ENCODE results near the gene RNF13.
"Not testable (repeated sequence)": the region's sequence is repeated elsewhere in the genome, so short reads cannot be mapped to it uniquely, and the experiment has no call there.

RNF13 gene

DNA sequence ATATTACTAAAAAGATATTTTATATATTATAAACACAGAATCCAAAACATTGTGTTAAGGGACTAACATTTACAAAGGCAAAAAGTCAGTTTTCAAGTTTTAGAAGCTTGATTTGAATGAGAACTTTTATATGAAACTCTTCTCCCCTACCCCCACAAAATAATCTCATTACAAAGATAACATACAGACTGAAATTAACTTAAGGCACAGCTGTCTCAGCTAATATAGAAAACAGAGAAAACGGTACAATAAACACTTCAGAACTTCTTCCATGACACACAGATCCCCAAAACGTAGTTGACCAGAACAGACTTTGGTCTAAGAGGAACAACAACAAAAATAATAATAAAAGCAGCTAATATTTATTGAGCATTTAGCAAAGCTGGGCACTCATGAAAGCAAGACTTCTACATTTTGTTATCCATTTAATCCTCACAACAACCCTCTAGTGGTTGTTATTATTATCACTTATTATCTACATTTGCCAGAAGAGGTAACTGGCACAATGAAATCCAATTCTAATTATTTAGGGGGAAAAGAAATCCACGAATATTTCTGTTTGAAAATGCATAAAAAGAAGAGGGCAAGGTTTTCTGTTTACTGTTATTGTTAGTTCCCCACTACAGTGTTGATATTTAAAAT, 89.6 kb downstream of the RNF13 start:
- no peak for DNase-seq

DNA sequence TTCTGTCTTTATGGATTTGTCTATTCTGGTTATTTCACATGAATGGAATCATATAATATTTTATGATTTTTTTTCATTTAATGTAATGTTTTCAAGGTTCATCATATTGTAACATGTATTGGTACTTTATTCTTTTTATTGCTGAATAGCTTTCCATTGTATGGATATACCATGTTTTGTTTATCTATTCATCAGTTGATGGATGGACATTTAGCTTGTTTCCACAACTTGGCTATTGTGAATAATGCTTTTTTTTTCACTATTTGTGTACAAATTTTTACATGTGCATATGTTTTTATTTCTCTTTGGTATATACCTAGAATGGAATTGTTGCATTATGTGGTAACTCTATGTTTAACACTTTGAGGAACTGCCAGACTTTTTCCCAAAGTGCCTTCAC, 93.0 kb downstream of the RNF13 start:
- no peak for DNase-seq

DNA sequence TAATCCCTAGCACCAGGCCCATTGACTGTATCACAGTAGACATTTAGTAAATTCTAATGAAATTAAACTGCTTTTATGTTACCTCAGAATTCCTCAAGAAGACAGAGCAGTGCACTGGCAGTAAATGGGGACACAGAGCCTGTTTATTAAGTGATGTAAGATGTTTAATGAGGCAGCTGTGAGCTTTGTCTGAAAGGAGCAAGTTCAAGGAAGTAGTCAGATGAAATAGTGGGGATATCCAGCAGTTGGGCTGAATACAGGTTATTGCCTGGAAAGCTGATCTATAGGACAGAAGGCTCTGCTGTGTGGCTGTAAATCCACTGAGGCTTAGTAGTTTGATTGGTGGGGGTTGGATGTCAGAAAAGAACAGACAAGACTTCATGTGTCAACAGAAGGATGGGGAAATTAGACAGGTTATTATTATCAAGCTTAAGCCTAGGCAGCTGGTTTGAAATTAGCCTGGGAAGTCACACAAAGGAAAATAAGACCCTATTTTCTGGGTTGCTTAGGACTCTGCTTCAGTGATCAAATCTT, 95.5 kb downstream of the RNF13 start:
- no peak for DNase-seq

DNA sequence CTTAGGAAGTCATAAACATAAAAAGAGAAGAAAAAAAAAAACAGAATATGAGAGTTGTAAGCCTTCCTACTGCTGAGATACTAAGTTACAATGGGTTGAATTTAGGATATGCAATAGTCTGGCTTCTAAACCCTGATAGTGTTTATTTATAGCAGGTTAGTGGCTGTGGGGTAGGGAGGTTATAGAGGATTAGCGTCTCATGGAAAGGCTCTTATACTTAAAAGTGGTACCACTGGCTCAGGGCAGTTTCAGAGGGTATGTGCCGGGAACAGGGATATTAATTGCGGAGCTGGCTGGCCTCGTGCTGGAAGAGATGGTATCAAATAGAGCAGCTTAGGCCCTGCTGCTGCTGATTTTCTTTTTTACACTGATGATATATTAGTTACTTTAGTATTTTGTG, 96.9 kb downstream of the RNF13 start:
- no peak for DNase-seq

DNA sequence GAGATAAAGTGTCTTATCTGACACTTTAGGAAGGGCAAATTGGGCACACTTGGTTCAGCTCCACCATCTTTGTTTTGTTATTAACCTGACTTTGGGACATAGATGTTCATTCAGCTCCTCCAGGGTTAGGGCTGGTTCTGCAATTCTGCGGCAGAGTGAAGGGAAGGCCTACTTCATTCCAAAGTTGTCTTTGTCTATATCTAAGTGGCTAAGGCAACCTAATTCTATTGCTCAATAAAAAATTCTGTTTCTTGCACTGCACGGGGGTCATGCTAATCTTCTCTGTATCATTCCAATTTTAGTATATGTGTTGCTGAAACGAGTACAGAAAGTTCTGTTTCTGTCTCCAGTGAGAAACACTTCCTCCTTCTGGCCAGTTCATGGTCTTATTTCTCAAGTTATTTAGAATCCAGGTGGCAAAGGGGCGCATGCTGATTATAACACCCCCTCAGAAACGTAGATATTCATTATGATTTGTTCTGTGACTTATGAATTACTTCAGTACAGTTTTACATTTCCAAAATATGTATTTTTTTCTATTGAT, 104.2 kb downstream of the RNF13 start:
- no peak for DNase-seq

DNA sequence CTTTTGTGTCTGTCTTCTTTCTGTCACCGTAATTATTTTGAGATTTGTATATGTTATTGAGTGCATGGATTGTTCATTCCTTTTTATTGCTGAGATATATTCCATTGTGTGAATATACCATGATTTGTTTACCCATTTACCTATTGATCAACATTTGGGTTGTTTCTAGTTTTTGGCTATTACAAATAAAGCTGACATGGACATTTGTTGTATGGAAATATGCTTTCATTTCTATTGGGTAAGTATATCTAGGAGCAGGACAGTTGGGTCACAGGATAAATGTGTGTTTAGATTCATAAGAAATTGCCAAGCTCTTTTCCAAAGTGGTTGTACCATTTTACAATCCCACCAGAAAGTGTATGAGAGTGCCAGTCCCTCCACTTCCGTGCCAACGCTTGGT, 106.5 kb downstream of the RNF13 start:
- DNase-seq: no peak

DNA sequence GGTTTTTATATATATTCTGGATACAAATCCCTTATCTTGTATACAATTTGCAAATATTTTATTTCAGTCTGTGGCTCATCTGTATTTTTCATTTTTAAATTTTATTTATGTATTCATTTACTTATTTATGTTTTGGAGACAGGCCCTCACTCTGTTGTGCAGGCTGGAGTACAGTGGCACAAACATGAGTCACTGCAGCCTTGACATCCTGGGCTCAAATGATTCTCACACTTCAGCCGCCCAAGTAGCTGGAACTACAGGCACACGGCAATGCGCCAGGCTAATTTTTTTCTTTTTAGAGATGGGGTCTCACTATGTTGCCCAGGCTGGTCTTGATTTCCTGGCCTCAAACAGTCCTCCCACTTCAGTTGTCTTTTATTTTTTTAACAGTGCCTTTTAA, 107.1 kb downstream of the RNF13 start:
- DNase-seq: no peak

DNA sequence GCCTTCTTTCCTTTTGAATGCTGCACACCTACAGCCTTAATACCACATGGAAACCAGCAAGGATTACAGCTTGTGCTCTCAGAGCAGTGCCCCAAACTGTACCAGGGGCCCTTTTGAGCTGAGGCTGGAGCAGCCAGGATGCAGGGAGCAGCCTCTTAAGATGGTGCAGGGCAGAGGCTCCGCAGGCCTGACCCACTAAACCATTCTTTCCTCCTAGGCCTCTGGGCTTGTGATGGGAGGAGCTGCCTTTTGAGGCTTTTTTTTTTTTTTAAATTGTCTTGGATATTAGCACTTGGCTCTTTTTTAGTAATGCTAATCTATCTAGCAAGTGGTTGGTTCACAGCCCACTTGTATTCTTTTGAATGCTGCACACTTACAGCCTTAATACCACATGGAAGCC, 120.0 kb downstream of the RNF13 start:
- no peak for DNase-seq

DNA sequence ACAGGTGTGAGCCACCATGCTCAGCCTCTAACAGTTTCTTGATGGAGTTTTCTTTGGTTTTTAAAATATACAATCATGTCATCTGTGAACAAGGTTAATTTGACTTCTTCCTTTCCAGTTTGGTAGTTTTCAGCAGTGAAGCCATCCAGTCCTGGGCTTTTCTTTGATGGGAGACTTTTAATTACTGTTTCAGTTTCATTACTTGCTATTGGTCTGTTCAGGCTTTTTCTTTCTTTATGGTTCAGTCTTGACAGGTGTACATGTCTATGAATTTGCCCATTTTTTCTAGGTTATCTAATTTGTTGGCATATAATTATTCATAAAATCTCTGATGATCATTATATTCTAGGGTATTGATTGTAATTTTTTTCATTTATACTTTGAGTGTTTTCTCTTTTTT, 120.8 kb downstream of the RNF13 start:
- no peak for DNase-seq

DNA sequence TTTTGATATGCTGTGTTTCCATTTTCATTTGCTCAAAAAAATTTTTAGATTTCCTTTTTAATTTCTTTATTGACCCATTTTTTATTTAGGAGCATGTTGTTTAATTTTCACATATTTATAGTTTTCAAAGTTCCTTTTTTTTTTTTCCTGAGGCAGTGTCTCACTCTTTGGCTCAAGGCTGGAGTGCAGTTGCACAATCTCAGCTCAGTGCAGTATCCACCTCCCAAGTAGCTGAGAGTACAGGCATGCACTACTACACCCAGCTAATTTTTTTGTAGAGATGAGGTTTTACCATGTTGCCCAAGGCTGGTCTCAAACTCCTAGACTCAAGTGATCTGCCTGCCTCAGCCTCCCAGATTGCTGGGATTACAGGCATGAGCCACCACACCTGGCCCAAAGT, 121.5 kb downstream of the RNF13 start:
- no peak for DNase-seq

DNA sequence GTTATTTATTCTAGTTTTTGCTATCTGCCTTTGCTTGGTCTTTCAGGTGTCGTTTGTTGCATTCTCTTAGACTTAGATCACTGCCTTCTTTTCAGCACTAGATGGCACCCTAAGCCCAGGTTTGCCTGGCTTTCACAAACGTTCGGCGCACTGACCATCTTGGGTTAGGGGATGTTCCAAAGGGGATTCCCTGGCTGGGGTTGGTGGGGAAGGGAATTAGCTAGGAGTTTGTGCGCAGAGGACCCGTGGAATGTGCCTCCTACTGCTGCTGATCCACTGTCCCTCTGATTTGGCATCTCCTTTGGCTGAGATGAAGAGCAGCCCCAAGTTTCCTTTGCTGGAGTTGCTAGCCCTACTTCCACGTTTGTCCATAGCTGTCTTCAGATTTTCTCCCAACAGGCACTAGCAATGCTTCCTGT, 123.8 kb downstream of the RNF13 start:
- peak; percentile 68 for DNase-seq

DNA sequence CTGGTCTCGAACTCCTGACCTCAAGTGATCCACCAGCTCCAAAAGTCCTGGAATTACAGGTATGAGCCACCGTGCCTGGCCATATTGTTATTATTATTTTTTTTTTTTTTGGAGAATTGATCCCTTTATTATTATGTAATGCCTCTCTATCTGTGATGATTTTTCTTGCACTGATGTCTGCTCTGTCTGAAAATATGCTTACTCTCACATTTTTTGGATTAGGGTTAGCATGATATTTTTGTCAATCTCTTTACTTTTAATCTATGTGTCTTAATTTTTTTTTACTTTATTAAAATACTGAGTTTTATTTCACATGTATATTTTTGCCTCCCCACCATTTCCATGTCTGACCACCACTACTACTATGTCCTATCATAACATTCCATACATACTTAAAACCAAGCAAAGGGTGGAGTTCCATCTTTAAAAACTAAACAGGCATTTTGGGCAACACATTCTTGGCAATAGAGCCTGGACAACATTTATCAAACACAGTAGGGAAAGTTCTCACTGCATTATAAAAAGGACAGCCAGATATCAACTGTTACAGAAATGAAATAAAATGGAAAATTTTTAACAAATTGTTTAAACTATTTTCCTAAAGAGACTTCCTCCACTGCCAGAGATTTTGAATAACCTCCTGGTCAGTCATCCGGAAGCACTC, 125.5 kb downstream of the RNF13 start:
- DNase-seq: not testable (repeated sequence)

DNA sequence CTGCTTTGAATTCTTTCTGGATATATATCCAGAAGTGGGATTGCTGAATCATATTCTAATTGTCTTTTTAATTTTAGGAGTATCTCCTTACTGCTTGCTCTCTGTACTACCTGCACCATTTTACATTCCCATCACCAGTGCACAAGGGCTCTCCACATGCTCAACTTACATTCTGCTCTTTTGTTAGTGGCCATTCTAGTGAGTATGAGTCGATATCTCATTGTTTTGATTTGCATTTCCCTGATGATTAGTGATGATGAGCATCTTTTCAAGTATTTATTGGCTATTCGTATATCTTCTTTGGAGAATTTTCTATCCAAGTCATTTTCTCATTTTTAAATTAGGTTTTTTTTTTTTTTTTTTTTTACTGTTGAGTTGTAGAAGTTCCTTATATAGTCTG, 128.2 kb downstream of the RNF13 start:
- no peak for DNase-seq

DNA sequence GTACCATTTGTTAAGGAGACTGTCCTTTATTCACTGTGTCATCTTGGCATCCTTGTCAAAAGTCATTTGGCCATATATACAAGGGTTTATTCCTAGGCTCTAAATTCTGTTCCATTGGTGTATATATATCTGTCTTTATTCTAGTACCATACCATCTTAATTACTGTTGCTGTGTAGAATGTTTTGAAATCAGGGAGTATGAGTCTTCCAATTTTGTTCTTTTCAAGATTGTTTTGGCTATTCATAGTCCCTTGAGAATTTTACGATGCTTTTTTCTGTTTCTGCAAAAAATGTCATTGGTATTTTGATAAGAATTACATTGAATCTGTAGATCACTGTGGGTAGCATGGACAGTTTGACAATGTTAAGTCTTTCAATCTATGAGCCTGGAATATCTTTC, 128.9 kb downstream of the RNF13 start:
- no peak for DNase-seq

DNA sequence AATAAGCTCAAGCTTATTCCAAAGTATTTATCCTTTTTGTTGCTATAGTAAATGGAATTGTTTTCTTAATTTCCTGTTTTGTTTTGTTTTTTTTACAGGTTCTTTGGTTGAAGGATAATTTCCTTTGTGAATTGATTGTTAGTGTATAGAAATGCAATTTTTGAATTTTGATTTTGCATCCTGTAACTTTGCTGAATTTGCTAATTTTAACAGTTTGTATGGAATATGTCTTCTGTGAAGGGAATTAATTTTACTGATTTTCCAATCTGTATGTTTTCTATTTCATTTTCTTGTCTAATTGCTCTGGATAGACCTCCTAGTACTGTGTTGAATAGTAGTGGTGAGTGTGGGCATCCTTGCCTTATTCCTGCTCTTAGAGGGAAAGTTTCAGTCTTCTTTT, 129.4 kb downstream of the RNF13 start:
- DNase-seq: no peak

DNA sequence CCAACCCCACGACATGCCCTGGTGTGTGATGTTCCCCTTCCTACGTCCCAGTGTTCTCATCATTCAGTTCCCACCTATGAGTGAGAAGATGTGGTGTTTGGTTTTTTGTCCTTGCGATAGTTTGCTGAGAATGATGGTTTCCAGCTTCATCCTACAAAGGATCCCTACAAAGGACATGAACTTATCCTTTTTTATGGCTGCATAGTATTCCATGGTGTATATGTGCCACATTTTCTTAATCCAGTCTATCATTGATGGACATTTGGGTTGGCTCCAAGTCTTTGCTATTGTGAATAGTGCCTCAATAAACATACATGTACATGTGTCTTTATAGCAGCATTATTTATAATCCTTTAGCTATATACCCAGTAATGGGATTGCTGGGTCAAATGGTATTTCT, 131.0 kb downstream of the RNF13 start:
- not testable (repeated sequence) for DNase-seq

DNA sequence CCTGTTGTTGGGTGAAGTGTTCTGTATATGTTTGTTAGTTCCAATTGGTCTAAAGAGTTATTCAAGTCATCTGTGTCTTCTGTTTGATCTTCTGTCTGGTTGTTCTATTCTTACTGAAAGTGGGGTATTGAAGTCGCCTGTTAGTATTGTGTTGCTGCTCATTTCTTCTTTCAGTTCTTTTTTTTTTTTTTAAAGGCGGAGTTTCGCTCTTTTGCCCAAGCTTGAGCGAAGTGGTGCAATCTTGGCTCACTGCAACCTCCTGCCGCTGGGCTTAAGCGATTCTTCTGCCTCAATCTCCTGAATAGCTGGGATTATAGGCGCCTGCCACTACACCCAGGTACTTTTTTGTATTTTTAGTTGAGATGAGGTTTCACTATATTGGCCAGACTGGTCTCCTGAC, 134.2 kb downstream of the RNF13 start:
- no peak for DNase-seq

DNA sequence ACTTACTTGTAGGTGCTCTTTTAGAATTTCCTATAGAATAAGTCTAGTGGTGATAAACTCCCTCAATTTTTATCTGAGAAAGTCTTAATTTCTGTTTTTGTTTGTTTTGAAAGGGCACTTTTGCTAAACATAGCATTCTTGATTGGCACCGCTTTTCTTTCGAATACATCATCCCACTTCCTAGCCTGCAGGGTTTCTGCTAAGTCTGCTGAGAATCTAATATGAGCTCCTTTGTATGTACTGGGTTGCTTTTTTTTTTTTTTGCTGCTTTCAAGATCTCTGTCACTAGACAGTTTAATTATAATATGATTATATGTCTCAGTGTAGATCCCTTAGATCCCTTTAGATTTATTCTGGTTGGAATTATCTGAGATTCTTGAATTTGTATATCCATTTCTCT, 136.2 kb downstream of the RNF13 start:
- DNase-seq: no peak

DNA sequence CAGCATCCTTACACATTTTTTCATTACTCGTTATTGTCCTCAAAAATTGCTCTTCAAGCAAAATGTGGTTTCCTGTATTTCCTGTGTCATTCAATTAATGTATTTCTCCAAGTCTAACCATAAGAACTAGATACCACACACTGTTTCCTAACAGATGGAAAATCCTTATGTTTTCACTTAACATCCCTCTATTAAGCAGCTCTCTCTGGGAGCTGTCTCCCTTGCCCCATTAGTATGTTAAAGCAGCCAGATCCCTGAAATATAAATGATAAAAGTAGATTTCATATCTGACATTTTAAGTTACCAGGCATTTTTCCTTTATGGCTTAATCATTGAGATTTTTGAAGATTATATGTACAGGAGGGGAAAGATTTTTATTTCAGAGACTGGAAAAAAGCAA, 141.8 kb downstream of the RNF13 start:
- no peak for DNase-seq

DNA sequence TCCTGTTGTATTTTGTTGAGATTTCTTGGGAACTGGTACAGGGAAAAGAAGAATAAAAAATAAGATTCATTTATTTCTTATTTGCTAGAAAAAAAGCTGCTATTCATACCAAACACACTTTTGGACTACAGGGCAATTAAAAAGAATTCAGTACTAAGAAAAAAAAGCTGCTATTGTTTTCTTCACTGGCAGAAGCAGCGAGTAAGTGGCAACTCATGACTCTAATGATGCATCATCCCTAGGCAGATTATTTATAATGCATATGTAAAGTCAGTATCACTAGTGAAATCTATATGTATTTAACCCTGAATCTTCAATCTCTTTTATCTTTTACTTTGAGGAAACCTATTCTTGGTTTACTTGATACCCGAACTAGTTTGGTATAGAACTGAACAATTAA, 142.4 kb downstream of the RNF13 start:
- no peak for DNase-seq

DNA sequence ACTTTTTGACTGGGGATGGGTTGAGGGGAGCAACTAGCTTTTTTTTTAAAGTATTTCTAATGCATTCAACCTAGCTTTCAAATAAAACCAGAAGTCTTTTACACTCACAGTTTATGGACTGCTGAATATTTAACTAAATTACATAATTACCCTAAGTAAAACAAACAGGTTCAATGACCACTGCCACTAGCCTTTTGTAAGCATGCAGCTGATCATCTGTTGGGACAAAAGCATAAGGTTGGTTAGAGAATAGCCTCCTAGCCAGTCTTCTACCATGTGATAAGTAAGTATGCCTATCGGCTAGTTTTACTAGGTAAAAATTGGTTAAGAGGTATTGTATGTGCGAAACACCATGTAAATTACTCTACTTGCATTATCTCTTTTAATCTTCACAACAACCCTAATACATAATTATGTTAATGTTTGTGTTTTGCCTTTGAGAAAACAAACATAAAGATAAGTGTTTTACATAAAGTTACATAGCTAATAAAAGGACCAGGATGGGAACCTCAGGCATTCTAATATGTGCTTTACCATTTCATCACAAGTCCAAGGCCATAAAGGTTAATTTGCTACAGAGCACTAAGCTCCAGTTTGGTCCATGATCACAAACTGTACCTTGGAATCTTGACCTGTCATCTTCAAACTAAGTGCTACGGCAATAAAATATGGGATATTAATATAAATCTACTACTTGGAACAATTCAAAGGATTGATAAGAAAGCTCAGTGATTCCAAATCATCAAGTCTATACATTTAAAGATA, 144.5 kb downstream of the RNF13 start:
- DNase-seq: no peak

DNA sequence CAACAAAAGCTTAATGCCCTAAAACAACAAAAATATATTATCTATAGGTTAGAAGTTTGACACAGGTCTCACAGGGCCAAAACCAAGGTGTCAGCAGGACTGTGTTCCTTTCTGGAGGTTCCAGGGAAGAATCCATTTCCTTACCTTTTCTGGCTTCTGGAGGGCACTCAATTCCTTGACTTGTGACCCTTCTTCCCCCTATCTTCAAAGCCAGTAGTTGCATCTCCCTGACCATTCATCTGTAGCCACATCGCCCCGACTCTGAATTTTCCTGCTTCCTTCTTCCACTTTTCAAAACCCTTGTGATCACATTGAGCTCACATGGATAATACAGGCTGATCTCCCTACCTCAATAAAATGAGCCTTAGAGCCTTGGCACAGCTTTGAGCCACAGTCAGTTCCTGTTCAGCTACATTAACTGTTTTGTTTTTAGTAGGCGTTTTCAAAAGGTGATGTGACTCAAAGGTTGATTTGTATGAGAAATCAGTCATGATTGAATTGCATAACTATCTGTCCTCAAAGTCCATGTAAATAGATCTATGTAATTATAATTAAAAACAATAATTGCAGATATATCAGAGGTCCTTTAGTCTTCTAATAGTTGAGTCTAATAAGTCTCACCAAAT, 145.3 kb downstream of the RNF13 start:
- no peak for DNase-seq

DNA sequence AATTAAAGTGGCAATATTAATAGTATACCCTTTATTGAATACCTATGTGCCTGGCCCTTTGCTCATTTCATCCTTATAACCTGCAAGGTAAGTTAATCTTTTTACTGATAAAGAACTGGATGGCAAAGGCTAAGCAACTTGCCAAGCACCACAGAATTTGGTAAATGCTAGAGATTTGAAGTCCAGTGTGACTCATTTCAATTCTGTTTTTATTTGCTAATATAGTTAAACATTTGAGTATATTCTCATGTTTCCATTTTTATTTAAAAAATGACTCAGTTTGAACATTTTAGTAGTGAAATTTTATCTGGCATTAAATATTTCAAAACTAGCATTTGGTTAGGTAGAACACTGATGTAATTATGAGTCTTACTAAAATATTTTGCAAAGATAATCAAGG, 146.4 kb downstream of the RNF13 start:
- DNase-seq: no peak
